B cell (primary cell): ENCODE data around the gene SERPINA12. TPM values are rescaled to one million over a fixed set of nuclear protein-coding genes. Genes with fewer than 3 reads are reported as not detected.

Experiments
- ATAC-seq: fragments of 200-7000 bp; cut with Tn5 transposase; one replicate; pipeline ENCODE4 v1.10.0; 2021; ENCODE audit warnings: low read depth, mild to moderate bottlenecking, moderate number of reproducible peaks, moderate library complexity
- CTCF ChIA-PET: fragments of 350-600 bp; sonication (Branson Sonifier 250); formaldehyde crosslinking; loops from one replicate; lab custom pipeline; 2021; ENCODE audit warnings: antibody characterized with exemption, inconsistent platforms; lab: Charles Lee
- POLR2A ChIA-PET: fragments of 350-600 bp; sonication (Branson Sonifier 250); formaldehyde crosslinking; loops from one replicate; lab custom pipeline; 2021; ENCODE audit warnings: antibody characterized with exemption; lab: Charles Lee
- DNase-seq: peaks from one replicate; pipeline ENCODE4 v3.0.0; 2013
- H2AFZ ChIP-seq: 2 replicates; pipeline ENCODE4 v1.6.1; 2012; ENCODE audit warnings: mild to moderate bottlenecking, low read depth, low read length; ENCODE audit not compliant: insufficient read depth, poor library complexity, severe bottlenecking
- H3K27ac ChIP-seq, 2 donors: 1 replicate in 1 of 2; 2 replicates in 1 of 2; pipeline ENCODE4 v1.5.1; 2012 to 2013; ENCODE audit warnings: low read length in 2 of 2, mild to moderate bottlenecking in 2 of 2, moderate library complexity in 1 of 2
- H3K27me3 ChIP-seq, 4 experiments: fragments of 200-600 bp in 1 of 4; sonication (generic) in 1 of 4; replicated peaks in 1 of 4; 1 replicate in 2 of 4; 2 replicates in 2 of 4; pipeline versions ENCODE4 v1.6.1 to v1.7.0; 2013 to 2016; ENCODE audit warnings: low read length in 3 of 4, mild to moderate bottlenecking in 2 of 4, mixed read lengths in 1 of 4, moderate library complexity in 1 of 4; ENCODE audit not compliant: insufficient read depth in 4 of 4, control insufficient read depth in 3 of 4; ENCODE audit errors: control extremely low read depth in 1 of 4
- H3K36me3 ChIP-seq, 2 experiments: replicated peaks in 1 of 2; 1 replicate in 1 of 2; 2 replicates in 1 of 2; pipeline versions ENCODE4 v1.6.1 to v1.7.1; 2013; ENCODE audit warnings: low read length in 1 of 2; ENCODE audit not compliant: insufficient read depth in 2 of 2, control insufficient read depth in 1 of 2; ENCODE audit errors: control extremely low read depth in 1 of 2, extremely low read depth in 1 of 2
- H3K4me1 ChIP-seq, 2 donors: fragments of 200-600 bp in 1 of 2; sonication (generic) in 1 of 2; 1 replicate in 1 of 2; 2 replicates in 1 of 2; pipeline versions ENCODE4 v1.5.1 to v1.6.1; 2013 to 2017; ENCODE audit warnings: low read length in 2 of 2; ENCODE audit not compliant: control insufficient read depth in 2 of 2, insufficient read depth in 2 of 2
- H3K4me2 ChIP-seq: replicated peaks from 2 replicates; pipeline ENCODE3; 2012; ENCODE audit warnings: mild to moderate bottlenecking, low read depth, low read length; ENCODE audit not compliant: poor library complexity, severe bottlenecking
- H3K4me3 ChIP-seq, 5 experiments: fragments of 200-600 bp in 1 of 5; sonication (generic) in 1 of 5; 1 replicate in 3 of 5; 2 replicates in 2 of 5; pipeline versions ENCODE4 v1.5.1 to v1.7.0; 2011 to 2016; ENCODE audit warnings: low read length in 4 of 5, mild to moderate bottlenecking in 4 of 5, low read depth in 2 of 5, control low read depth in 1 of 5, moderate library complexity in 1 of 5; ENCODE audit not compliant: insufficient read depth in 1 of 5; ENCODE audit errors: control extremely low read depth in 1 of 5, extremely low read depth in 1 of 5
- H3K79me2 ChIP-seq: fragments of 200-600 bp; sonication (generic); one replicate; pipeline ENCODE4 v1.6.0; 2016; ENCODE audit warnings: low read length; ENCODE audit not compliant: control insufficient read depth, insufficient read depth
- H3K9ac ChIP-seq: fragments of 200-600 bp; sonication (generic); 2 replicates; pipeline ENCODE4 v1.6.1; 2017; ENCODE audit warnings: mild to moderate bottlenecking, low read length, moderate library complexity
- H3K9me3 ChIP-seq, 3 donors: one replicate each; pipeline versions ENCODE4 v1.6.1 to v1.7.1; 2013; ENCODE audit warnings: low read length in 2 of 3; ENCODE audit not compliant: control insufficient read depth in 2 of 3, insufficient read depth in 1 of 3; ENCODE audit errors: control extremely low read depth in 1 of 3
- H4K20me1 ChIP-seq: 2 replicates; pipeline ENCODE4 v1.6.0; 2012; ENCODE audit warnings: mild to moderate bottlenecking, low read length; ENCODE audit not compliant: insufficient read depth, control insufficient read depth, poor library complexity, severe bottlenecking
- H3K27ac Mint-ChIP-seq: one replicate; pipeline ENCODE4 v1.8.0; 2021; ENCODE audit warnings: mixed read lengths
- H3K27me3 Mint-ChIP-seq: one replicate; pipeline ENCODE4 v1.8.0; 2021; ENCODE audit warnings: mixed read lengths
- H3K4me1 Mint-ChIP-seq: one replicate; pipeline ENCODE4 v1.8.0; 2021; ENCODE audit warnings: mixed read lengths
- H3K4me3 Mint-ChIP-seq: one replicate; pipeline ENCODE4 v1.8.0; 2021; ENCODE audit warnings: mixed read lengths
- H3K9me3 Mint-ChIP-seq: one replicate; pipeline ENCODE4 v1.8.0; 2022; ENCODE audit warnings: mixed read lengths; ENCODE audit not compliant: insufficient read depth
- EZH2 ChIP-seq: IDR thresholded peaks from 2 replicates; pipeline ENCODE4 v1.6.1; 2012; ENCODE audit warnings: borderline replicate concordance, low read depth, mild to moderate bottlenecking, moderate library complexity, low read length; ENCODE audit not compliant: insufficient read depth, poor library complexity, severe bottlenecking
- WGBS: methylation state at CpG from one replicate; pipeline ENCODE4 v1.1.5; 2013; ENCODE audit warnings: missing lambda C conversion rate; ENCODE audit not compliant: insufficient coverage; 5-methylcytosine and 5-hydroxymethylcytosine counted together
- intact Hi-C: fragments of 100-400 bp; cut with micrococcal nuclease; formaldehyde crosslinking; loops from one replicate; pipeline ENCODE4 v1.10.0; 2022
- polyA plus RNA-seq: library from polyadenylated mRNA; depleted of rRNA; stranded (reverse); fragments of >200 nt; gene quantifications from 2 replicates; pipeline ENCODE4 v1.2.3, GENCODE V29; 2012
- total RNA-seq, 2 donors: library from RNA; stranded (reverse); fragments of 120-200 nt in 1 of 2; gene quantifications; 1 replicate in 1 of 2; 2 replicates in 1 of 2; pipeline versions ENCODE4 v1.2.3 to v1.2.4, GENCODE V29; 2013 to 2022
- TF ChIP-seq, protein P1 (sequence below): fragments of 200-600 bp; IDR thresholded peaks from one replicate; pipeline ENCODE4 v1.8.0; 2022; ENCODE audit warnings: antibody characterized with exemption, mild to moderate bottlenecking

SERPINA12 gene
- total and polyA plus RNA-seq, 2 donors (not counting 1 experiment from before 2014, with no cell fraction given), result not detected

DNA sequence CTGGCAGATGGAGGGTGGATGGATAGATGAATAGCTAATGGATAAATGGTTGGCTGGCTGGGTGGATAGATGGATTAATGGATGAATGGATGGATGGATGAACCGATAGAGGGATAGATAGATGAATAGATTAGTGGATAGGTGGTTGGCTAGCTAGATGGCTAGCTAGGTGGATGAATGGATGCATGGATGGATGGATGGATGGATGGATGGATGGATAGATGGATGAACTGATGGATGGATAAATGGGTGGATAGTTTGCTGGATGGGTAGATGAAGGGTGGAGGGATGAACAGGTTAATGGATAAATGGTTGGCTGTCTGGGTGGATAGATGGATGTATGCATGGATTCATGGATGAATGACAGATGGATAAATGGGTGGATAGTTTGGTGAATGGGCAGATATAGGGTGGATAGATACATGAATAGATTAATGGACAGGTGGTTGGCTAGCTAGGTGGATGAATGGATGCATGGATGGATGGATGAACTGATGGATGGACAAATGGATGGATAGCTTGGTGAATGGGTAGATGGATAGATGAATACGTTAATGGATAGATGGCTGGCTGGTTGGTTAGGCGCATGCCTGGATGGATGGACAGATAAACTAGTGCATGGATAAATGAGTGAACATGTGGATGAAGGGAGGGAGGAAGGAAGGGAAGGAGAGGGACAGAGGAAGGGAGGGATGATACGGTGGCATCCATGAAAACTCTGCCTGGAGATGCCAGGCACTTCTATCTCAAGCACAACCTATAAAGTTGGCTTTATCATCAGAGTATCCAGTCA, 41.3 kb downstream of the SERPINA12 start:
- Histone ChIP-seq H2AFZ (no peak overlapping the region), H4K20me1 (no peaks in the 10 kb centered on the region), H3K9me3 (peaks cover 0 to 22% (median 8%) of the 10 kb centered on the region in 3 donors), H3K27me3 (peaks cover 0 to 2% (median 0%) of the 10 kb centered on the region in 4 experiments), H3K27ac (no peak overlapping the region), H3K4me3 (no peak overlapping the region), H3K4me1 (peaks cover 0 to 12% of the 10 kb centered on the region in 2 donors), H3K36me3 (no peaks in the 10 kb centered on the region), H3K79me2 (no peaks in the 10 kb centered on the region), H3K4me2 (no peak overlapping the region), H3K9ac (no peak overlapping the region)
- ChIA-PET CTCF (interaction anchor here (0.5 to 1.4 kb wide), 3 partner anchors 13 to 34 kb away, joined by 3 to 4 read pairs (median 3); no protein-coding TSS in a partner anchor), POLR2A (no interaction called here)
- H3K9me3 Mint-ChIP-seq, result peaks cover 4% of the 10 kb centered on the region
- no peak for DNase-seq
- TF ChIP-seq, protein P1, sequence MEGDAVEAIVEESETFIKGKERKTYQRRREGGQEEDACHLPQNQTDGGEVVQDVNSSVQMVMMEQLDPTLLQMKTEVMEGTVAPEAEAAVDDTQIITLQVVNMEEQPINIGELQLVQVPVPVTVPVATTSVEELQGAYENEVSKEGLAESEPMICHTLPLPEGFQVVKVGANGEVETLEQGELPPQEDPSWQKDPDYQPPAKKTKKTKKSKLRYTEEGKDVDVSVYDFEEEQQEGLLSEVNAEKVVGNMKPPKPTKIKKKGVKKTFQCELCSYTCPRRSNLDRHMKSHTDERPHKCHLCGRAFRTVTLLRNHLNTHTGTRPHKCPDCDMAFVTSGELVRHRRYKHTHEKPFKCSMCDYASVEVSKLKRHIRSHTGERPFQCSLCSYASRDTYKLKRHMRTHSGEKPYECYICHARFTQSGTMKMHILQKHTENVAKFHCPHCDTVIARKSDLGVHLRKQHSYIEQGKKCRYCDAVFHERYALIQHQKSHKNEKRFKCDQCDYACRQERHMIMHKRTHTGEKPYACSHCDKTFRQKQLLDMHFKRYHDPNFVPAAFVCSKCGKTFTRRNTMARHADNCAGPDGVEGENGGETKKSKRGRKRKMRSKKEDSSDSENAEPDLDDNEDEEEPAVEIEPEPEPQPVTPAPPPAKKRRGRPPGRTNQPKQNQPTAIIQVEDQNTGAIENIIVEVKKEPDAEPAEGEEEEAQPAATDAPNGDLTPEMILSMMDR, result no peak
- TF ChIP-seq EZH2, result no peak
- intact Hi-C loops, result no loop called here
- WGBS, result 86% methylated on average over 4 of the region's 4 CpGs
- no peak overlapping the region for H3K27ac Mint-ChIP-seq
- ATAC-seq, result no peak
- peaks cover 20% of the 10 kb centered on the region for H3K4me1 Mint-ChIP-seq
- no peaks in the 10 kb centered on the region for H3K27me3 Mint-ChIP-seq
- no peak overlapping the region for H3K4me3 Mint-ChIP-seq
